ENCODE measurements around the gene MAGI1.

The MAGI1 gene

DNA sequence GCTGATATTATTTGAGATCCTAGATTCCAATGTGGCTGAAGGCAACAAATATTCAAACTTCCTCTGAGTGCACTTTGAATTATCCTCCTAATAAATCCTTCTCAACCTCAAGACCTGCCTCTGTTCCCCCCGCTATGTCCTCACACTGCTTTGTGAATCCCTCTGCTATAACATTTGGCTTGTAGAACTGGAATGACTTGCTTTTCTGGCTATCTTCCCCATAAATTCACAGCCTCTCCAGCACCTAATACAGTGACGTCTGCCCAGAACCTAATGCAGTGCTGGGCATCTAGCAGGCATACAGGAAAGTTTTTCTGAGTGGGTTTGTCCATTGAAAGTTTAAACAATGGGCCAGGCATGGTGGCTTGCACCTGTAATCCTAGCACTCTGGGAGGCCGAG lies 707.0 kb downstream of the MAGI1 start:
- no peak for DNase-seq

DNA sequence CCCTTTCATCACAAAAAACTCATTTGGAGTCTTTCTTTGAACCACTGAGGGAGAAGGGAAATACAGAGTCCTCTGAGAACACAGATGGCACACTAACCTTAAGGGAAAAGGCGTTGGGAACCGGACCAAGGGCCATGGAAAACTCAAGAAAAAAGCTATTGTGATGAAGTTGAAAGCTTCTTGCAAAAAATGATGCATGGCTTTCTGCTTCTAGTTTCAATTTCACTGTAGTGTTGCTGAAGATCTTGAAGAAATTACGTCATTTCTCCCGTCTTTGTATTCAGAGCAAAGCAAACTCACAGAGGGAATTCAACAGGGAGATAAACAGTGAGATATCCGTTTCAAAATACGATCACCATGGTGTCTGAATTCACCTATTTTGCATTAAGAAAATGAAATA lies 708.6 kb downstream of the MAGI1 start:
- no peak for DNase-seq

DNA sequence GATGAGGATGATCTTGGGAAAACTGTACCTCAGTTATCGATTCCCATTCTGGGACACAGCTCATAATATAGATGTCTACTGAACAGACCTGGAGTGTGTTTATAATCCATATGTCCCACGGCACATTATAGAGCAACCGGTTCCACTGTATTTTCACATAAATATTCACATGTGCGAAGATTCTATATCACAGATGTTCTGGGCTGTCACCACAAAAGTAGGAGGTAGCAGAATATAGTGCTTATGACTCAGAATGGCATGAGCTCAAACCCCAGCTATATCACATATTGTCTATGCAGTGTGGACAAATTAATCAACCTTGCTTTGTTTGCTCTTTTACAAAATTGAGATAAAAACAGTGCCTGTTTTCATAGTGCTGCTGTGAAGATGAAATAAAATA lies 710.6 kb downstream of the MAGI1 start:
- DNase-seq: no peak

DNA sequence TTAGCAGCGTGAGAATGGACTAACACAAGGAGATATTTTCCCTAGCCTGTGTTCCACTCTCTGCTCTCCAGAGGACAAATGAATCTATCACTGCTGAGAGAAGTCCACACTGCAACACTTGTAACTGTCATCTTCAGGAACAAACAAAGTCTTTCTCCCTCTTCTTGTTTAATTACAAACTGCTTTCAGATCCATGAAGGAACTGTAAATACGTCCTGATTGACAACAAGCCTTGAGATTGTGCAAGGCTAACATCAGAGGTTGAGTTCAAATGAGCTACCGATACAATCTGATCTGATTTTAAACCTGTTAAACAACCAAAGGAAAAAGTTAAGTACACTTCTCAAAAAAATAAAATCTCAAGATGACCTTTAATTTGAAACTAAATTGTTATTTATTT lies 712.1 kb downstream of the MAGI1 start:
- DNase-seq: no peak

DNA sequence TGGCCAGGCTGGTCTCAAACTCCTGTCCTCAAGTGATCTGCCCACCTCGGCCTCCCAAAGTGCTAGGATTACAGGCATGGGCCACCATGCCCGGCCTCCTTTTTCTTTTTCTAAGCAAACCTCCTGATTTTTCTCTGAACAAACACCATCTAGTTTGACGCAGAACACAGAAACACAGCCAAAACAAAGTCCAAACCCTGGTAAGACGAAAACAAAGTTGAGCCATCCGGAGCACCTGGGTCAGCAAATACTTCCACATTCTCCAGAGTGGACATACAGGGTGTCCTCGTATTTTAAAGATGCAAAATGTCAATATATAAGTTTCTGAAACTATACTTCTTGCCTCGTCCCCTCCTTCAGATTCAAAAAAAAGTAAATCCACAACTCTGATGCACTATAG lies 715.8 kb downstream of the MAGI1 start:
- DNase-seq: no peak

DNA sequence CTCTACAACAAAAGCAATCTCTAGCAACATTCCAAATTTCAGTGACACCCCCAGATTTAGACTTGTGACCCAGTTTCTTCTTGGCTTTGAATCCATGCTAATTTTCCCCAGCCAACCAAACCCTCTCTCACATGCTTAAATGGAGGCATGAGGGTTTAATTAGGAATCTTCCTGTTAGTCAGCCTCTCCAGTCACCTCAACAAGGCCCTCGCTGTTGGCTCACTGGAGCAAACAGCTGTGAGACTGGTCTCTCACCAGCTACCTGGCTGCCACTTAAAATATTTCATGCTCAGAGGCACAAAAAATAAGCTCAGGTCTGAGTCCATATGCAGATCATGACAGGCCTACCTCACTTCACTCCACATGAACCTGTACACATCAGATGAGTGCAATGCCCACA lies 720.5 kb downstream of the MAGI1 start:
- DNase-seq: no peak

DNA sequence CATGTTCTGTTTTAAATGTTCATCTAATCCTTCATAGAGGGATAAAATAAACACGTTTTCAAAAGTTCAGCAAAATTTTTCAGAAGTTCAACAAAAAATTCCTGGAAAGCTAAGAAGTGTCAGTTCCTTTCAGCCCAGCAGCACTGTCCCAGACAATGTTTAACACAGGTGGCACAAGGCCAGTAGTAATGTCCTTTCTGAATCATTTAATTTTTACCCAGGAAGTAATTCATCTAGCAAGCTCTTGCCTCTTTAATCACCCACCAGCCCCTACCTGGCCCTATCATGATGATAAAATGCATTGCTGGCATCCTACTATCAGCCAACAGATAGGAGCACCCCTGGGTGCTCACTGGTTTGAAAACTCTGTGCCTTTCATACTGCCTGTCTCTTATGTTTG lies 723.8 kb downstream of the MAGI1 start:
- DNase-seq: no peak

DNA sequence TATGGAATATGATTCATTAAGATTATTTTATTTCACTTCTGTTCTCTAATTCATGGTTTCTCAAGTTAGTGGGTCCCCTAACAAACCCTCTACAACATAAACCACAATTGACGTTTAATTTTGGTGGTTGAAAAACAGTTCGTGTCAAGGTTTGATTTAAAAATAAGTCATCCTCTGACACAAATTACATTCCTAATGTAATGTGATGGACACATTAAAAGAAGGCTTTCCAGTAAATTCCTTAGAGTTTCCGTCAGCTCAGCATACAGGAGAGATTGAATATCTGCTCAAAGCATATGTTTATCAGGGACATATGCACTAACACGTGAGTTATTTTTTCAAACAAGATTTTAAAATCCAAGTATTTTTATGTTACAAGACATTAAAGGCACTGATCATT lies 724.4 kb downstream of the MAGI1 start:
- DNase-seq: no peak

DNA sequence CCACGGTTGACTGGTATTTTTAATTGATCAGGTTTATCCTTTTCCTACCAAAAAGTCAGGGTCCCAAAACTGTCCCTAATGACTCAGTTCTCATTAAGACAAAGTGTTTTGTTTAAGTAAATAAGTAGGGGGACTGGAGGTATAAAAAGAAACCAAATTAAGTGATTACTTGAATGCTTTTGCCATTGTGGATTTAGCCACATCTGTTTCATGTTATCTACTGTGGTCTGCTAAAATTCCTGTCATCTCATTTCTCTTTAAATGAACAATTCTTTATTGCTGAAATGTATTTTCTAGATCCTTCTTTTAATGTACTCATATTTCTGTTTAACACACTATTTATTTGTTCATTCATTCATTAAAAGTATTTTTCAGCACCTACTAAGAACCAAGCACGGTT lies 725.1 kb downstream of the MAGI1 start:
- no peak for DNase-seq

DNA sequence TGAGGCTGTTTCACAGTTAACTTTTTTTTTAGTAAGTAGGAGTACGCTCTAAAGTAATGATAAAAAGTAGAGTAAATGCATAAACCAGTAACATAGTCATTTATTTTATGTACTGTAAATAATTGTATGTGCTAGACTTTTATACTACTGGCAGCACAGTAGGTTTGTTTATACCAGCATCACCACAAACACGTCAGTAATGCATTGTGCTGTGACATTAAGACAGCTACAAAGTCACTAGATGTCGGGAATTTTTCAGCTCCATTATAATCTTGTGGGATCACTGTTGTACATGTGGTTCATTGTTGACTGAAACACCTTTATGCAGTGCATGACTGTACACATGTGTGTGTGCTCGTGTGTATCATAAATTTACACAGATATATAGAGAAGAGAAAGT lies 732.9 kb downstream of the MAGI1 start:
- no peak for DNase-seq
